ENCODE results near the gene SPATA1.

Gene SPATA1

DNA sequence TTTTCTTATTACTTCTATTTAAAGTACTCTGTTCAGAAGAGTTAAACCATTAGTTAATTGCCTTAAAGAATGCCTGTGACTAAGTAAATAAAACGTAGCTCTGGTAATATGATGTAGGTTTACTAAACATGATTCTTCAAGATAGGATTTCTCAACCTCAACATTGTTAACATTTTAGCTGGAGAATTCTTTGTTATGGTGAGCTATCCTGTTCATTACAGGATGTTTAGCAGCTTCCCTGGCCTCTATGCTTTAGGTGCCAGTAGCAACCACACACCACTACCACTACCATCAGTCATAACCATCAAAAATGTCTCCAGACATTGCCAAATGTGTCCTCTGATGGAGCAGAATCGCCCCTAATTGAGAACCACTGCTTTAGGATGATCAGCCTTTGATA is 16.4 kb upstream of the SPATA1 start:
- TF ChIP-seq CTCF (conservative IDR thresholded peaks at IDR 0.05; ENCODE audit: low read length) = no peak
- no peak for TF ChIP-seq EZH2phosphoT487 (IDR thresholded peaks at IDR 0.05; ENCODE audit: borderline replicate concordance)
- H3K79me2 ChIP-seq (ENCODE audit: insufficient read depth, low read length) = peaks cover 33% of the 10 kb centered on the region

DNA sequence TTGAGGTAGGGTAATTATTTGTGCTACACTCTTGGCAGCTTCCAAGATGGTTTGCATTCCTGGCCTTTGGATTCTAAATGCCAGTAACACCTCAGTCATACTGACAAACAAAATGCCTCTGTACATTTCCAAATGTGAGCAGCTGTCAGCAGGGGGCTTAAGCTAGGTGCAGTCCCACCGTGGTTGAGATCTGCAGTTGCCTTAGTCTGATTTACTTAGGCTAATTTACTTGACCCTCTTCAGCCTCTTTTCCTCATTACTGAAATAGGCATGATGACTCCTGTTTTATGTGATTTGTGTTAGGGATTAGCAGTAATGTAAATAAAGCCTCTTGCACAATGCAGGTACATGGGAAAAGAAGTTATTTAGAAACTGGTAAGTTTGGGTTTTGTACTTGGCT is 13.5 kb upstream of the SPATA1 start:
- H3K79me2 ChIP-seq (ENCODE audit: insufficient read depth, low read length) = peaks cover 11% of the 10 kb centered on the region
- H3K4me2 ChIP-seq (ENCODE audit: low read depth, low read length, poor library complexity, severe bottlenecking) = no peak overlapping the region
- peaks cover 83% of the 10 kb centered on the region for H3K36me3 ChIP-seq (ENCODE audit: insufficient read depth, low read length)
- no peak overlapping the region for H2AFZ ChIP-seq (ENCODE audit: low read length)
- H3K4me1 ChIP-seq (ENCODE audit: insufficient read depth, low read length, poor library complexity, severe bottlenecking) = peaks cover 3% of the 10 kb centered on the region
- no peaks in the 10 kb centered on the region for H3K9me2 ChIP-seq (replicated peaks; ENCODE audit: low read depth, low read length)
- H3K4me3 ChIP-seq (ENCODE audit: low read length, poor library complexity, severe bottlenecking) = no peak overlapping the region
- H3K9ac ChIP-seq (ENCODE audit: low read depth, low read length, poor library complexity, severe bottlenecking) = no peak overlapping the region
- H3F3A ChIP-seq (ENCODE audit: low read depth) = 0 out of 2 replicates have a peak, but pooled peaks cover 4% of the 10 kb centered on the region
- no peaks in the 10 kb centered on the region for H3K9me3 ChIP-seq (ENCODE audit: insufficient read depth, low read depth, low read length)
- H4K20me1 ChIP-seq (ENCODE audit: insufficient read depth, low read length, poor library complexity, severe bottlenecking) = peaks cover 4% of the 10 kb centered on the region
- TF ChIP-seq EZH2phosphoT487 (IDR thresholded peaks at IDR 0.05; ENCODE audit: borderline replicate concordance) = no peak
- no peak for TF ChIP-seq CTCF (conservative IDR thresholded peaks at IDR 0.05; ENCODE audit: low read length)
- H3K27me3 ChIP-seq (ENCODE audit: insufficient read depth, low read length, poor library complexity, severe bottlenecking) = no peaks in the 10 kb centered on the region

More for the DNA sequence above, 16.4 kb upstream of the SPATA1 start:
- no peak overlapping the region for H3K4me3 ChIP-seq (ENCODE audit: low read length, poor library complexity, severe bottlenecking)
- no peaks in the 10 kb centered on the region for H3K9me3 ChIP-seq (ENCODE audit: insufficient read depth, low read depth, low read length)
- H3F3A ChIP-seq (ENCODE audit: low read depth) = no peaks in the 10 kb centered on the region
- no peaks in the 10 kb centered on the region for H3K9me2 ChIP-seq (replicated peaks; ENCODE audit: low read depth, low read length)
- H3K4me1 ChIP-seq (ENCODE audit: insufficient read depth, low read length, poor library complexity, severe bottlenecking) = peaks cover 20% of the 10 kb centered on the region
- peaks cover 17% of the 10 kb centered on the region for H4K20me1 ChIP-seq (ENCODE audit: insufficient read depth, low read length, poor library complexity, severe bottlenecking)
- no peak overlapping the region for H3K4me2 ChIP-seq (ENCODE audit: low read depth, low read length, poor library complexity, severe bottlenecking)
- no peaks in the 10 kb centered on the region for H3K27me3 ChIP-seq (ENCODE audit: insufficient read depth, low read length, poor library complexity, severe bottlenecking)
- no peak overlapping the region for H3K9ac ChIP-seq (ENCODE audit: low read depth, low read length, poor library complexity, severe bottlenecking)
- H3K36me3 ChIP-seq (ENCODE audit: insufficient read depth, low read length) = peaks cover 58% of the 10 kb centered on the region
- no peak overlapping the region for H2AFZ ChIP-seq (ENCODE audit: low read length)

DNA sequence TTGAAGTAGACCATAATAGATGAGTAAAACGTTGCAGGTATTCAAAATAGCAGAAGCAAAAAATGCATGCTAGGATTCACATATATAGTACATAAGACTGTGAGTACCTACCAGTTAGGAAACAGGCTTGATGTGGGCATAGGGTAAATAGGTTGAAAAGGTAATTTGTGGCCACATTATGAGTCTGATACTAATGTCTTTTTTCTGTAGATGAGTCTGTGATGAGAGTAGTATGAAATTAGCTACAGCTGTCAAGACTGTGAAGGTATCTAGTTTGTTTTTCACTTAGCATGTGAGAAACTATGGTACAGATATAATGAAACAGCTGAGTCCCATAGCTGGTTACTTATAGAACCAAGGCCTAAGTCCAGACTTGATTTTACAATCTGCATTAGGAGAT is 12.4 kb upstream of the SPATA1 start:
- Histone ChIP-seq H3K79me2 (ENCODE audit: insufficient read depth, low read length) (peaks cover 3% of the 10 kb centered on the region; the same call in 1 of the 2 replicates), H2AFZ (ENCODE audit: low read length) (no peak overlapping the region), H3K27me3 (ENCODE audit: insufficient read depth, low read length, poor library complexity, severe bottlenecking) (no peaks in the 10 kb centered on the region), H3K4me2 (ENCODE audit: low read depth, low read length, poor library complexity, severe bottlenecking) (no peak overlapping the region), H4K20me1 (ENCODE audit: insufficient read depth, low read length, poor library complexity, severe bottlenecking) (peaks cover 8% of the 10 kb centered on the region), H3K36me3 (ENCODE audit: insufficient read depth, low read length) (peaks cover 93% of the 10 kb centered on the region), H3K4me1 (ENCODE audit: insufficient read depth, low read length, poor library complexity, severe bottlenecking) (no peaks in the 10 kb centered on the region), H3F3A (ENCODE audit: low read depth) (0 out of 2 replicates have a peak, but pooled peaks cover 4% of the 10 kb centered on the region), H3K9ac (ENCODE audit: low read depth, low read length, poor library complexity, severe bottlenecking) (no peak overlapping the region), H3K4me3 (ENCODE audit: low read length, poor library complexity, severe bottlenecking) (no peak overlapping the region), H3K9me3 (ENCODE audit: insufficient read depth, low read depth, low read length) (no peaks in the 10 kb centered on the region), H3K9me2 (replicated peaks; ENCODE audit: low read depth, low read length) (no peaks in the 10 kb centered on the region)
- no peak for TF ChIP-seq EZH2phosphoT487 (IDR thresholded peaks at IDR 0.05; ENCODE audit: borderline replicate concordance)
- no peak for TF ChIP-seq CTCF (conservative IDR thresholded peaks at IDR 0.05; ENCODE audit: low read length)

All from Loucy (cell line).